GM21447 (cell line): ENCODE measurements around the gene CHP1.
"Not testable (repeated sequence)": the region's sequence is repeated elsewhere in the genome, so short reads cannot be mapped to it uniquely, and the experiment has no call there.

Experiments used
- ATAC-seq: cut with Tn5 transposase; IDR thresholded peaks from one replicate; pipeline ENCODE4 v1.9.1; 2021; ENCODE audit not compliant: unreplicated experiment

The CHP1 gene

DNA sequence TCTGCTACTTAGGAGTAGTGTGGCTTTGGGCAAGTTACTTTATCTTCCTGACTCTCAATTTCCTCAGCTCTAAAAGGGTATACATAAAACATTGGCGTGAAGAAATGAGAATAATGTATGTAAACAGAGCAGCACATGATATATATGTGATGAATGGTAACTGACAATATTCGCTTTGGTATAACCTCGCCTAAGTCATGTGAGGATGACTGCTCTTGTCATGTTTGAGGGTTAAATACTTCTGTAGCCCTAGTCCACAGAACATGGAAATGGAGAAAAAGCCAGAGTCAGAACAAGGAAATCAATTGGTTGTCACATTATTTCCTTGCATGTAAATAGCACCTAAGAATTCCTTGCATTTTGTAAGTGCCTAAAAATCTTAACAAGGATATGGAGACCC lies 25.0 kb downstream of the CHP1 start:
- no peak for ATAC-seq

DNA sequence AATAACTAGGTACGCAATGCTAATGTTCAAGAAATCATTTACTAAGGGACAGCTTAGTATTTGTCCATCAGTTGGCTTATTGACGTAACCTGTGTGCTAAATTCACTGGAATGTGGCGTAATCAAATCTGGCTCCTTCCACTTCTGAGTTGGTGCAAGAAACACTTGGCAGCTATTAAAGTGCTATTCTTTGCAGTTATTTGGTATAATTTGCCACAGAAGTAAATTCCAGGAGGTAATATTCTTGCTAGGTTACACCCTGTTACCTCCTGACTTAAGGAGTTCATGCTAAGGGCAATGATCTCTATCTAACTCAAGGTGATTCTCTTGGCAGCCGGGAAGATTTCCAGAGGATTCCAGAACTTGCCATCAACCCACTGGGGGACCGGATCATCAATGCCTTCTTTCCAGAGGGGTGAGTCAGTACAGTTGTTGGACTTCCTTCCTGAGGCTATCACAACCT lies 25.5 kb downstream of the CHP1 start:
- no peak for ATAC-seq

DNA sequence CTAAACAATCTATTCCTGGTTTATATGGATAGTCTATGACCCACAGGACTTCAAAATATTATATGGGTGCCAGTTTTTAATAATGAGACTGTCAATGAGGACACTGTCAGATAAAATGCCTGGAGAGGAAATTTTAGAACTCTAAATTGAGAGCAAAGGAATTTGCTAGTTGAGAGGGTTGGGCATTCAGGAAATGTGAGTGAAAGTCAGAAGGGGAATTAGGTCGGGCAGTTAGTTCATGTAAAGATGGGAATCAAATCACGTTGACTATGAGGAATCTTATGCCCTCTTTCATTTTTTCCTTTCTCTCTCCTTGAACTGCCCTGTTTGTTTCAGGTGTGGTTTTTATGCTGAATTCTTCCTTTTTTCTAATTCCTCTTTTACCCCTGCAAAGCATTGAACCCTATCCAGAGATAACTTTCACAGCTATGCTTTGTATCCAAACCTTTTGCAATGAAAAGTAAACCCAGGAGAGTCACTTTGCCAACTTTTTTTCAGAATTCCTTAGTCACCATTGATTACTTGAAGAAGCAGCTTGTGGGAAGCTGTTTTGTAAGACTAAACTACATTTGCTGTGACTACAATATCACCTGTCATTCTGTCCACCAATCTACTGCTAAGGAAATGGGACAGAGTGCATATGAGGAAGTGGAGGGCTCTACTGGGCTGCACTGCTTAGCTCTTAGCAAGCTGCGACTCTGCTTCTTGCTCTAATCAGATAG lies 27.8 kb downstream of the CHP1 start:
- peak; percentile 74 for ATAC-seq

DNA sequence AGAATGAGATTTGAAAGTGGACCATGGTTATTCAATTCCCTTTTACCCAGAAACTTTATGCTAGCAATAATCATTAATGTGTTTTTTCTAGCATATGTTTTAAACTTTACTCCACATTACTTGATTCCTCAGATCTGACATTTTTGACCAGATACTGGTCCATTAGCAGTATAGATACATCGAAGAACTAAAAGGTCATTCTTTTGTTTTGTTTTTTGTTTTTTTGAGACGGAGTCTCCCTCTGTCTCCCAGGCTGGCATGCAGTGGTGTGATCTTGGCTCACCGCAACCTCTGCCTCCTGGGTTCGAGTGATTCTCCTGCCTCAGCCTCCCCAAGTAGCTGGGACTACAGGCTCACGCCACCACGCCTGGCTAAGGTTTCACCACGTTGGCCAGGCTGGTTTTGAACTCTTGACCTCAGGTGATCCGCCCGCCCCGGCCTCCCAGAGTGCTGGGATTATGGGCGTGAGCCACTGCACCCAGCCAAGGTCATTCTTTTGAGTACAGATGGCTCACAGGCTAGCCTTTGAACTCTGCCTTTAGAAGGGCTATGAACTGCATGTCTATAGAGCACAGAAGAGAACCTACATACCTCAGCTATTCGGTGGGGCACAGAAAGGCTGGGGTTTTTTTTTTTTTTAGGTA lies 28.6 kb downstream of the CHP1 start:
- no peak for ATAC-seq

- ATAC-seq = not testable (repeated sequence)
Observed at GRCh38 chr15:41260924-41261323, 29.9 kb downstream of the CHP1 start.

DNA sequence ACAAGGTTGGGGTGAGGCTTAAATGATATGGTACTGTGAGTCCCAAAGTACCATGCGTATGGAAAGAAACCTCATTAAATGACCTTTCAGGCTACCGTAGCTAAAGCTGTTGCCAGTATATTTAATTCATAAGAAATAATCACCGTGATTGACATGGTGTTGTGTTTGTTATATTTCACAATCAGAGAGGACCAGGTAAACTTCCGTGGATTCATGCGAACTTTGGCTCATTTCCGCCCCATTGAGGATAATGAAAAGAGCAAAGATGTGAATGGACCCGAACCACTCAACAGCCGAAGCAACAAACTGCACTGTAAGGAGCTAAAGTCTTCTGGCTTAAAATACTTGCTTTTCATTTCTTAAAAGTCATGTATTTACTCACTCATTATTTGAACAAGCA lies 31.5 kb downstream of the CHP1 start:
- ATAC-seq = no peak

DNA sequence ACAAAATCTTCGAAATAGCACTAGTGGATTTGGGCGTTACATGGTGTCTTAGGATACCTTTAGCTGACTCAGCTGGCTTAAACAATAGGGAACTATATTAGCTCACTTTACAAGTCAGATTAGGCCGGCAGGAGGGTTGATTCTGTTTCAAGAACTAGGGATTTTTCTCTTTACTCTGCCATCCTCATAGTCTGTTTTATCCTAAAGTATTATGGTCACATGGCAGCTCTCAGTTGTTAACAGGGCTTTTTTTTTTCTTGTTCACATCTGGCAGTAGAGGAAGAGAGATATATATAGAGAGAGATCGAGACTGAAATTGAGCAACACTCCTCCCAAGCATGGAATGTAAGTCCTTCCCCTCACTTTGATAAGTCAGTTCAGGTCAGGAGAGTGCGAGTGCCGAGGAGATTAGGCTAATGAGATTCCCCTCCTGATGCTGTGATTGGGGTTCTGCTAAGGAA lies 32.9 kb downstream of the CHP1 start:
- no peak for ATAC-seq

- no peak for ATAC-seq
Observed at GRCh38 chr15:41269887-41270286, 38.8 kb downstream of the CHP1 start.

DNA sequence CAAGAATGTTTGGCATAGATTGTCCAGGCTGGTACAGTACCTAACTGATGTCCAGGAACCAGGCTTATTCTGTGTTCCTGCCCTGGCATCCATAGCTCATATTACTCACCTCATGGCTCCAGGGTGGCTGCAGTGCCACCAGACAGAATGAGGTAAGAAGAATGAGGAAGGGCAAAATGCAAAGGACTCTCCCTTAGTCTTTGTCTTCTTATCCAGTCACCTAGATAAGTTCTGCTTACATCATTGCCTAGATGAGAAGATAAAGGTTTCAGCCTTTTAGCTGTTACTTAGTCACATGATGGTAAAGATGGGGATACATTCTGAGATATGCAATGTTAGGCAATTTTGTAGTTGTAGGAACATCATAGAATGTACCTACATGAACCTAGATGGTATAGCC lies 45.8 kb downstream of the CHP1 start:
- ATAC-seq = no peak

DNA sequence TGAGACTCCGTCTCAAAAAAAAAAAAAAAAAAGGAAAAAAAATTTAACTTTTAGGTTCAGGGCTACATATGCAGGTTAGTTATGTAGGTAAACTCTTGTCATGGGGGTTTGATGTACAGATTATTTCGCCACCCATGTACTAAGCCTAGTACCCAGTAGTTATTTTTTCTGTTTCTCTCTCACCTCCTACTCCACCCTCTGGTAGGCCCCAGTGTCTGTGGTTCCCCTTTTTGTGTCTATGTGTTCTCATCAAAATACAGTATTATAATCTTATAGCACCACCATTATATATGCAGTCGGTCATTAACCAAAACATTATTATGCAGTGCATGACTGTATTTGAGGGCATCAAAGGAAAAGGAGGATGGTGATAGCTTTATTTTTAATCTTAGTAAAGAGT lies 47.3 kb downstream of the CHP1 start:
- no peak for ATAC-seq

DNA sequence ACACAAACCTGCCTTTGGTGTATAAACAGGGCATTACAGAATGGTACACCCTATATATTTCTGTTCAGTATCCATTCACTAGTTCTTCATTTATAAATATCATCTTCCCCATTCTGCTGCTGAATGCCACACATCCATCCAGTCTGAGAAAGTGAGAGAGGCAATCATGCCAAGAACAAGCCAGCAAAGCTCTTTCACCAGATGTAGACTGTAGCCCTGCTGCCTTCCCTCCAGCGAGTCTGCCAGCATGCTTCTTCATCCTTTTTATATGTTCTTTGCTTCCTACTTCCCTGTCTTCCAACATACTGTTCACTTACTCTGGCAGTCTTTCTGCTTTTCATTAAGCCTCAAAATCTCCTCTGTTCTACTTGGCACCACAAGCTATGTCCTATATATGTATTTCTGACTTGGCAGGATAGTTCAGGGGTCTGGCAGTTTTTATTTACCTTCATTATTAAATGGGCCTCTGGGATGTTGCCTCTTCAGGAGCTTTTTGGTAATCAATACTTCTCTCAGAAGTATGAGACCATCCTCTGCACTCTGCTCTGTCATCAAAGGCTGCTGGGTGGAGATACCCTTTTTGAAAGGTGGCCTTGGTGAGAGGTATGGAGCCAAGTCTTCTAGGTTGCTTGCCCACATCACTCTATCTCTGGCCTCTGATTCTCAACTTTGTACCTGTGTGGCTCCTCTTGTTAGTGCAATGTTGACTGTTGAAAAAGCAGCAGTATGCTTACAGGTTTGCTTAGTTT lies 48.6 kb downstream of the CHP1 start:
- no peak for ATAC-seq

GRCh38 chr15:41281236-41281635 lies 50.2 kb downstream of the CHP1 start:
- ATAC-seq = no peak

GRCh38 chr15:41282436-41282835 lies 51.4 kb downstream of the CHP1 start:
- ATAC-seq = not testable (repeated sequence)

DNA sequence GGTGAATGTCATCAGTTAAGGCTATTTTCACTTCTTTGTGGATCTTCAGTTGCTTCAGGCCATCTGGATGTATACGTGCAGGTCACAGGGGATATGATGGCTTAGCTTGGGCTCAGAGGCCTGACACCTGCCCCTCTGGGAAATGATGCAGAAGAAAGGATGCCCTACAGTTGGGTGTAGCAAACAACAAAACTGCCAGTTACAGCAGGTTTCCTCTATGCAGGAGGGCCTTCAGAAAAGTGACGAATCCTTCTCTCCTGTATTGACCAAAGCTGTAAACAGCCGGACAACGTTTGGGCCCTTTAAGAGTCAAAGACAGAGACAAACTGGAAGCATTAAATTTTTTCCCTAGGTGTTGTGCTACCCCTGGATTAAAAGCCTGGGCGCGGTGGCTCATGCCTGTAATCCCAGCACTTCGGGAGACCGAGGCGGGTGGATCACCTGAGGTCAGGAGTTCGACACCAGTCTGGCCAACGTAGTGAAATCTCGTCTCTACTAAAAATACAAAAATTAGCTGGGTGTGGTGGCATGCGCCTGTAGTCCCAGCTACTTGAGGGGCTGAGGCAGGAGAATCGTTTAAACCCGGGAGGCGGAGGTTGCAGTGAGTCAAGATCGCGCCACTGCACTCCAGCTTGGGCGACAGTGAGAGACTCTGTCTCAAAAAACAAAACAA lies 52.0 kb downstream of the CHP1 start:
- ATAC-seq = not testable (repeated sequence)

GRCh38 chr15:41283653-41284426 lies 52.8 kb downstream of the CHP1 start:
- peak; percentile 93 for ATAC-seq

GRCh38 chr15:41284427-41285177 lies 53.5 kb downstream of the CHP1 start:
- ATAC-seq = no peak

DNA sequence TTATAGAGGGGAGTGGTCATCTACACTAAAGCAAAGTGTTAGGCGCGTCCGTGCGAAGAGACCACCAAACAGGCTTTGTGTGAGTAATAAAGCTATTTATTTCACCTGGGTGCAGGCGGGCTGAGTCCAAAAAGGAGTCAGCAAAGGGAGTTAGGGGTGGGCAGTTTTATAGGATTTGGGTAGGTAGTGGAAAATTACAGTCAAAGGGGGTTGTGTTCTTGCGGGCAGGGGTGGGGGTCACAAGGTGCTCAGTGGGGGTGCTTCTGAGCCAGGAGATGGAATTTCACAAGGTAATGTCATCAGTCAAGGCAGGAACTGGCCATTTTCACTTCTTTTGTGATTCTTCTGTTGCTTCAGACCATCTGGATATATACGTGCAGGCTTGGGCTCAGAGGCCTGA lies 54.2 kb downstream of the CHP1 start:
- no peak for ATAC-seq

GRCh38 chr15:41286665-41287333 lies 55.7 kb downstream of the CHP1 start:
- ATAC-seq = no peak

- no peak for ATAC-seq
Observed at GRCh38 chr15:41288464-41288863, 57.4 kb downstream of the CHP1 start.
